Gastroesophageal sphincter (tissue), 4 donors: ENCODE data around the gene NUDT14. TPM values are rescaled to one million over a fixed set of nuclear protein-coding genes. Genes with fewer than 3 reads are reported as not detected.

Source experiments
- ATAC-seq: fragments of 150-250 bp; one replicate; pipeline ENCODE4 v1.9.1; 2016; ENCODE audit warnings: mild to moderate bottlenecking, moderate library complexity
- H3K27ac ChIP-seq, 4 donors: fragments of 200-600 bp; sonication (generic) in 3 of 4; 1 replicate in 3 of 4; 2 replicates in 1 of 4; pipeline ENCODE4 v1.5.1; 2016 to 2019
- H3K27me3 ChIP-seq: fragments of 200-600 bp; sonication (generic); one replicate; pipeline ENCODE4 v1.5.1; 2019
- H3K36me3 ChIP-seq, 2 donors: fragments of 200-600 bp; sonication (generic); one replicate each; pipeline ENCODE4 v1.5.1; 2019; ENCODE audit warnings: control low read depth in 1 of 2
- H3K4me1 ChIP-seq, 3 donors: fragments of 200-600 bp; sonication (generic); 1 replicate in 2 of 3; 2 replicates in 1 of 3; pipeline ENCODE4 v1.5.1; 2016 to 2019; ENCODE audit warnings: control low read depth in 2 of 3
- H3K4me3 ChIP-seq, 2 donors: fragments of 200-600 bp; sonication (generic); one replicate each; pipeline ENCODE4 v1.5.1; 2019; ENCODE audit warnings: mild to moderate bottlenecking in 1 of 2, moderate library complexity in 1 of 2
- H3K9me3 ChIP-seq, 3 donors: fragments of 200-600 bp; sonication (generic); one replicate each; pipeline ENCODE4 v1.5.1; 2017 to 2019; ENCODE audit warnings: control low read depth in 2 of 3
- CTCF ChIP-seq, 4 experiments: fragments of 200-600 bp in 2 of 4; fragments of 450-650 bp in 2 of 4; sonication (generic) in 1 of 4; IDR thresholded peaks; one replicate each; pipeline ENCODE4 v1.5.1; 2017 to 2019; ENCODE audit warnings: antibody characterized with exemption in 4 of 4, mild to moderate bottlenecking in 2 of 4, moderate library complexity in 2 of 4
- EP300 ChIP-seq: sonication (generic); formaldehyde crosslinking; IDR thresholded peaks from one replicate; pipeline ENCODE4 v1.6.1; 2017; ENCODE audit warnings: antibody characterized with exemption, mild to moderate bottlenecking
- POLR2A ChIP-seq, 2 donors: fragments of 450-650 bp; IDR thresholded peaks; one replicate each; pipeline ENCODE4 v1.6.1; 2017; ENCODE audit warnings: antibody characterized with exemption in 2 of 2, mild to moderate bottlenecking in 2 of 2, moderate library complexity in 1 of 2
- POLR2AphosphoS5 ChIP-seq: sonication (generic); formaldehyde crosslinking; IDR thresholded peaks from one replicate; pipeline ENCODE4 v1.6.1; 2017; ENCODE audit warnings: antibody characterized with exemption
- WGBS, 2 donors: methylation state at CpG; one replicate each; pipeline ENCODE4 v1.1.5; 2018; ENCODE audit warnings: low coverage in 1 of 2; 5-methylcytosine and 5-hydroxymethylcytosine counted together
- total RNA-seq, 4 donors: library from RNA; depleted of rRNA; stranded (reverse); fragments of >200 nt; gene quantifications; one replicate each; pipeline ENCODE4 v1.1.0, GENCODE V29; 2016

Gene NUDT14
- total RNA-seq, 4 donors from 2014 or later: 3.4 to 8.4 (median 4.6) TPM

GRCh38 chr14:105159344-105159743, 21.8 kb downstream of the NUDT14 start:
- H3K27ac ChIP-seq: no peak overlapping the region
- TF ChIP-seq POLR2A (IDR thresholded peaks at IDR 0.05): no peak
- TF ChIP-seq CTCF (IDR thresholded peaks at IDR 0.05): no peak
- no peak for TF ChIP-seq POLR2AphosphoS5
- no peak for TF ChIP-seq EP300
- H3K27me3 ChIP-seq: peaks cover 24% of the 10 kb centered on the region
- H3K4me3 ChIP-seq: no peak overlapping the region
- no peaks in the 10 kb centered on the region for H3K4me1 ChIP-seq
- H3K36me3 ChIP-seq: no peaks in the 10 kb centered on the region
- no peaks in the 10 kb centered on the region for H3K9me3 ChIP-seq
- no peak for ATAC-seq
- 83% methylated on average over 10 of the region's 14 CpGs; no CpG with 5 or more reads in 1 of the 2 donors for WGBS, 2 donors

- Histone ChIP-seq H3K9me3 (no peaks in the 10 kb centered on the region), H3K36me3 (no peaks in the 10 kb centered on the region), H3K27ac (no peak overlapping the region), H3K27me3 (peaks cover 21% of the 10 kb centered on the region), H3K4me1 (no peaks in the 10 kb centered on the region), H3K4me3 (no peak overlapping the region)
- WGBS, 2 donors: 75% methylated on average over 3 of the region's 12 CpGs; no CpG with 5 or more reads in 1 of the 2 donors
- ATAC-seq: no peak
- TF ChIP-seq EP300 (no peak), CTCF (IDR thresholded peaks at IDR 0.05) (no peak), POLR2AphosphoS5 (no peak), POLR2A (IDR thresholded peaks at IDR 0.05) (no peak)
Observed at GRCh38 chr14:105158794-105159193, 22.3 kb downstream of the NUDT14 start.

- H3K27ac ChIP-seq: no peak overlapping the region
- ATAC-seq: no peak
- peaks cover 18% of the 10 kb centered on the region for H3K27me3 ChIP-seq
- H3K4me3 ChIP-seq: no peak overlapping the region
- no peaks in the 10 kb centered on the region for H3K9me3 ChIP-seq
- no peaks in the 10 kb centered on the region for H3K36me3 ChIP-seq
- no peak for TF ChIP-seq POLR2A (IDR thresholded peaks at IDR 0.05)
- no peak for TF ChIP-seq CTCF (IDR thresholded peaks at IDR 0.05)
- TF ChIP-seq EP300: no peak
- no peak for TF ChIP-seq POLR2AphosphoS5
- H3K4me1 ChIP-seq: no peaks in the 10 kb centered on the region
- WGBS, 2 donors: 90% methylated on average over 2 of the region's 15 CpGs; no CpG with 5 or more reads in 1 of the 2 donors
Observed at GRCh38 chr14:105157872-105158271, 23.2 kb downstream of the NUDT14 start.

- Histone ChIP-seq H3K4me3 (no peak overlapping the region), H3K27me3 (peaks cover 13% of the 10 kb centered on the region), H3K36me3 (no peaks in the 10 kb centered on the region), H3K9me3 (no peaks in the 10 kb centered on the region), H3K4me1 (no peaks in the 10 kb centered on the region), H3K27ac (no peak overlapping the region)
- TF ChIP-seq CTCF (IDR thresholded peaks at IDR 0.05) (no peak), POLR2A (IDR thresholded peaks at IDR 0.05) (no peak), POLR2AphosphoS5 (no peak), EP300 (no peak)
- ATAC-seq: no peak
- WGBS, 2 donors: 79% methylated on average over 7 of the region's 31 CpGs; no CpG with 5 or more reads in 1 of the 2 donors
Observed at GRCh38 chr14:105156414-105157375, 24.4 kb downstream of the NUDT14 start.
